NCI-H82 treated with DMSO at 0.1 percent for 48 hours (cell line): ENCODE data around the gene CLCN2.

Experiments
- DNase-seq: peaks from one replicate; lab custom pipeline; 2025; ENCODE audit not compliant: unreplicated experiment; lab: John Stamatoyannopoulos, UW

Gene CLCN2

DNA sequence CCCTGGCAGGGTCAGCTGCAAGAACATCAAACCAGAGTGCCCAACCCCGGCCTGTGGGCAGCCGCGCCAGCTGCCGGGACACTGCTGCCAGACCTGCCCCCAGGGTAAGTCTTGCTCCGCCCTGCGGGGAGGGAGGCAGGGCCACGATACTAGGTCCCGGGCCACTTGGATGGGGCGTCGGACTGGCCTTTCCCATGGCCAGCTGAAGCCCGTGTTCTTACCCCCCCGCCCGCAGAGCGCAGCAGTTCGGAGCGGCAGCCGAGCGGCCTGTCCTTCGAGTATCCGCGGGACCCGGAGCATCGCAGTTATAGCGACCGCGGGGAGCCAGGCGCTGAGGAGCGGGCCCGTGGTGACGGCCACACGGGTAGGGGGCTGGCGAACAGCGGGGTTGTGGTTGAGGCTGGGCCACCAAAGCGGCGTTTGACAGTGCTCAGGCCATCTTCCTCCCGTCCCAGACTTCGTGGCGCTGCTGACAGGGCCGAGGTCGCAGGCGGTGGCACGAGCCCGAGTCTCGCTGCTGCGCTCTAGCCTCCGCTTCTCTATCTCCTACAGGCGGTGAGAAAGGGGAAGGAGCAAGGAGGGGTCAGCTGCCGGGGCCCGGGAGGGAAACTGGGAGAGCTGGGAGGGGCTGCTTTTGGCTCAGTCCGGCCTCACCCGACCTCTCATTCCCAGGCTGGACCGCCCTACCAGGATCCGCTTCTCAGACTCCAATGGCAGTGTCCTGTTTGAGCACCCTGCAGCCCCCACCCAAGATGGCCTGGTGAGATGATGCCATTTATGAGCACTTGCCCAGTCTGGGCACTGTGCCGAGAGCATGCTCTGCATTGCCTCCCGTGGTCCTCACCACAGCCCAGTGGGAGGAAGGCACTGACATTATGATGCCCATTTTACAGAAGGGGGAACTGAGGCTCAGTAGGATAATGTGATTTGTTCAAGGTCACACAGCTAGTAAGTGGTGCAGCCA lies 20.1 kb upstream of the CLCN2 start:
- no peak for DNase-seq

DNA sequence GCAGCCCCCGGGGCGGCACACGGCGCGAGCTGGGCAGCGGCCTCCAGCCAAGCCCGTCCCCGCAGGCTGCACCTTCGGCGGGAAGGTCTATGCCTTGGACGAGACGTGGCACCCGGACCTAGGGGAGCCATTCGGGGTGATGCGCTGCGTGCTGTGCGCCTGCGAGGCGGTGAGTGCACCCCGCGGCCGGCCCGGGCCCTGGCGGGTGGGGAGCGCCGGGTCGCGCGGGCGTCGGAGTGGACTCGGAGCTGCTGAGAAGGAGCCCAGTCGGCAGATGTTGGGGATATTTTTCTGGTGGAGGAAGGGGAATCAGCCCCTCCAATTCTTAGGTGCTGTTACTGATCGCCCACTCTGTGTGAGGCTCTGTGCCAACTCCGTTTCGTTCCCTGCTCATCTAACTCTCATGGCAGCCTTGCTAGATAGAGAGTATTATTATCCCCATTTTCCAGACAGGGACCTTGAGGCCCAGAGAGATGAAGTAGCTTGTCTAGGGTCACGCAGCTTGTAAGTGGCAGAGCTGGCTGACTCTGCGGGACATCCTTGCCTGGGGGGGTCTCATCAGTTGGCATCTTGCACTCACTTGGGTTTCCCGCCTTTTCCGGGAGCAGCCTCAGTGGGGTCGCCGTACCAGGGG lies 19.3 kb upstream of the CLCN2 start:
- no peak for DNase-seq

GRCh38 chr3:184380185-184380626 lies 18.8 kb upstream of the CLCN2 start:
- DNase-seq: no peak

- DNase-seq: no peak
Observed at GRCh38 chr3:184379358-184380184, 18.2 kb upstream of the CLCN2 start, which contains the start of gene CHRD. CHRD (plus strand) TSS chr3:184380054; CDS start chr3:184380319, 265 bp downstream.

DNA sequence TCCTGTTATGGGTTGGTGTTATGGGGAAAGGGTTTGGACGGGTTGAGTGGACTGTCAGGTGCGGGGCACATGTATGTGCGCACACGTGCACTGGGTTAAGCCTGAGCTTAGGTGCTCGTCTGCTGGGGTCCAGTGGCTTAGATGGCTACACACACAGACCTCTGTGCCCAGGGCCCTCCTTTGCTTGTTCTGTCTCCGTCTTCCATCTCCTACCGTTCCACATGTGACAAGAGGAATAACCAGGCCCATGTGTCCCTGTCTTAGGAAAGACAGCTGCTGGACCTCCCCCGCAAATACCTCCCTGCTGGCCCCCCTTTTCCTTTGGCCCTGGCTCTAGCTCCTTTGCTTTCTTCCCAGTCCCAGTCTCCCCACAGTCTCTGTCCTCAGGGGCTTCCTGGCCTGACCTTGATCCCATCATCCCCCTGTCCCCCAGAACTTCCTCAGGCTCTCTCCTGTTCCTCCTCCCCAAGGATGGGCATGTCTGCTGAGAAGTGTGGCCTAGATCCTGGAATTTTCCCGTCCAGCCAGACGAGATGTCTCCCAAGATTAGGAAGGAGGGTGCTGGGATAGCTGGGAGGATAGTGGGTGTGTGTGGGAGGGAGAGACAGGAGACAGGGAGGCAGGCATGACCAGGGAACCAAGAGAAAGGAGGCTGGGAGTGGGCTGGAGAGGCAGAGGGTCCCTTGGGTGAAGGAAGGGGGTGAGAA lies 17.4 kb upstream of the CLCN2 start:
- no peak for DNase-seq

GRCh38 chr3:184377882-184378445 lies 16.6 kb upstream of the CLCN2 start, which contains the start of gene THPO:
THPO (minus strand) TSS chr3:184378207; CDS start chr3:184376259, 1,948 bp downstream.
- no peak for DNase-seq

DNA sequence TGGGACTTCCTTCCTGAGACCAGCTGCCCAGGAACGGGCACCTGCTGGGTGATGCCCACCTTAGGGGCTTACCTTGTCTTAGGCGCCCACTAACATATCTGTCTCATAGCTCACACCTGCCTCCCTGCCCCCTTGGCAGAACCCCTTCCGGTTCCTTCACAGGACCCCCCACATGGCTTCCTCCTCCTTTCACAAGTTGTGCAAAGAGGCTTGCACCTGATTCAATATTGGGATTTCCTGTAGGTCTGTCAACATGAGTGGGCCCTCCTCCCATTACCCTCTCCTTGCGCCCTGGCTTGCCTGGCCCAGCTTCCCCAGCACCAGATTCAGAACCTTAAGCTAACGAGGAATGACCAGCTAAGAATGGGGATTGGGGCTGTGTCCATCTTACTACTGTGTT lies 16.0 kb upstream of the CLCN2 start:
- no peak for DNase-seq

GRCh38 chr3:184375747-184376461 lies 14.5 kb upstream of the CLCN2 start:
- no peak for DNase-seq

DNA sequence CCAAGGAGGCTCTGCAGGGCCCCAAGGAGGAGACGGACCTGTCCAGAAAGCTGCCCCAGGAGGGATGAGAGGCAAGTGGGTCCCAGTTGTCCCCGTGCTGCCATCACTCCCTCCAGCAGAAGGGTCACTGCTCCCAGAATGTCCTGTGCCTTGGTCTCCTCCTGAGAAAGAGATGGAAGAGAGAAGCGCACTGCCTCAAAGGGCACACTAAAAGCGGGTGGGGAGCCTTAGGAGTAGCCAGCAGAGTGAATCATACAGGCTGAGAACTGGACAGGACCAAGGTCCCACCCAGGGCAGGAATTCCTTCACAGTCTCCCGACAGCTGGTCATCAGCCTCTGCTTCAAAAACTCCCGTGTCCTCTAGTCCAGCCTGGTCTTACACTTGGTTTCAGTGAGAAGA lies 12.0 kb upstream of the CLCN2 start:
- DNase-seq: no peak

- no peak for DNase-seq
Observed at GRCh38 chr3:184372911-184373310, 11.5 kb upstream of the CLCN2 start.

- no peak for DNase-seq
Observed at GRCh38 chr3:184372296-184372821, 11.0 kb upstream of the CLCN2 start.

DNA sequence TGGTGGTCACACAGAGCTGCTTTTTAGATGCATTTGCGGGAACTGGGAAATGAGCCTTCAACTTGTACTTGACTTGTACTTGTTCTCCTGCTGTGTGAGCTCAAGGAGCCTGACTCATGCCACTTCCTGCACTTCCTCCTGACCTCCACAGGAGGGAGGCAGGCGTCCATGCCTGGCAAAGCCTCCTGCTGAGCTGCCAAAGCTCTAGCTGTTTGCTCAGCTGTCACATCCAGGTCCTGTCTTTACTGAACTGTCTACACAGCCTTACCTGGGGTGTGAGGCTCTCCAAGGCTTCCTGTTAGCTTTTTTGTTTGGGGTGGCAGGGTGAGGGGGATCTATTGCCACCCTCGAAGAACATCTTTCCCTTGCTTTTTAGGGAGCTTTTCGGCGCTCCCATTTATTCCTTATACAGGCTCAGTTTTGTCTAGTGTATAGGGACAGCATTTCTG lies 10.2 kb upstream of the CLCN2 start:
- peak; percentile 66 for DNase-seq

DNA sequence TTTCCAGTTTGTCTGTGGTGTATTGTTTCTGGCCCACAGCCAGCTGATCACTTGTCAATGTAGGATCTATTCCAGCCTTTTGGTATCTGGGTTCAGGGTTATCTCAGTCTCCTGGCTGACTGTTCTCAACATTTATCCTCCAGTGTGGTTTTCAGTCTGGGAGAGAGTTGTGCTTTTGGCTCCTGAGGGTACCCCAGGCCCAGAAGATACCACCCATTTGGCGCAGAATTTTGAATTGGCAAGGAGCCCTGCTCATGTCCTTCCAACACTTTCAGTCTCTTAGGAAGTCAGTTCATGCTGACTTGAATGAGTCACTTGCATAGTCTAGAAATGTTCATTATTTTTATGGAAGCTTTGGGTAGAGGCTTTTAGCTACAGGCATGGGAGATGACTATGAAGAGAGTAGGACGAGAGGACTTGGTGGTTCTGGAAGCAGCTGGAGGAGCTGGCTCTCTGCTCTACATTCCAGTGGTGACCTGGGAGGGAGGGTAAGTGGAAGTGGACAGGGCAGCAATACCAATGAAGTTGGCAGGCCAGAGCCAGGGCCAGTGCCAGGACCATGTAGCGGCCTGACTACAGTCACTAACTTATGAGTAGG lies 7.3 kb upstream of the CLCN2 start:
- DNase-seq: no peak

DNA sequence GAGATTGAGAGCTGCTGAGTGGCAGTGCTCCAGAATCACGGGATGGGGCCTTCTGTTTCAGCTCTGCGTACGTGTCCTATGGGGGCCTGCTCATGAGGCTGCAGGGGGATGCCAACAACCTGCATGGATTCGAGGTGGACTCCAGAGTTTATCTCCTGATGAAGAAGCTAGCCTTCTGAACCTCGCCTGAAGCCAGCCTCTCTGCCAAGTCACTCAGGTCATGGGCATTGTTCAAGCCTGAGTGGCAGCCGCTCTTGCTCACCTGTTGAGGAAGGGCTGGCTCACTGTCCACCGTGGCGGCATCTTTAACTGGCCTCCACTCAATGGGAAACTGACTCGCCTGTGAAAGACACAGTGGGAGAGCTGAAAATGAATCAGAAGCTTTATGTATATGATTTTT lies 6.7 kb upstream of the CLCN2 start:
- no peak for DNase-seq

DNA sequence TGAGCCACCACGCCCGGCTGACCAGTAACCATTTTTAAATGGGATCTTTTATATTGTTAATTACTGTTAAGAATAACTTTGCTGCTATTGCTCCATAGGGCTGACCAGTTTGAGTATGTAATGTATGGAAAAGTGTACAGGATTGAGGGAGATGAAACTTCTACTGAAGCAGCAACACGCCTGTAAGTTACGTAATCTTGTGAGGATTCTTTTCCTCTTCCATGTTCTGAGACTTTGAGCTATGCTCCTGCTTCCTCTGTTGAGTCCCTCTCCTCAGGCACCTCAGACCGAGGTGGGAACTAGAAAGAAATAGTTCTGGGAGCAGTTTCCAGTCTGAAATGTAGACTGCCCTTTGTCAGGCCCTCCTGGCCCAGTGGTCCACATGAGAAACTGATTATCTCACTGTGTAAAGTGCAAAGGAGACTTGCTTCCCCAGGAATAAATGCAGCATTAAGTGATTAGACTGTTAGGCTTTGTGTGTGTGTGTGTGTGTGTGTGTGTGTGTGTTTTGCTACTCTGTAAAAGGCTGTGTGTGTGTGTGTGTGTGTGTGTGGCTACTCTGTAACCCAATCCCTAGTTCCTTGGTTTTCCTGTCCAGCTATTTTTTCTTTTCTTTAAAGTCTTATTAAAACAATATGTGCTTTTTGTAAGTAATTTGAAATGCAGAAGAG lies 5.3 kb upstream of the CLCN2 start:
- DNase-seq: no peak

DNA sequence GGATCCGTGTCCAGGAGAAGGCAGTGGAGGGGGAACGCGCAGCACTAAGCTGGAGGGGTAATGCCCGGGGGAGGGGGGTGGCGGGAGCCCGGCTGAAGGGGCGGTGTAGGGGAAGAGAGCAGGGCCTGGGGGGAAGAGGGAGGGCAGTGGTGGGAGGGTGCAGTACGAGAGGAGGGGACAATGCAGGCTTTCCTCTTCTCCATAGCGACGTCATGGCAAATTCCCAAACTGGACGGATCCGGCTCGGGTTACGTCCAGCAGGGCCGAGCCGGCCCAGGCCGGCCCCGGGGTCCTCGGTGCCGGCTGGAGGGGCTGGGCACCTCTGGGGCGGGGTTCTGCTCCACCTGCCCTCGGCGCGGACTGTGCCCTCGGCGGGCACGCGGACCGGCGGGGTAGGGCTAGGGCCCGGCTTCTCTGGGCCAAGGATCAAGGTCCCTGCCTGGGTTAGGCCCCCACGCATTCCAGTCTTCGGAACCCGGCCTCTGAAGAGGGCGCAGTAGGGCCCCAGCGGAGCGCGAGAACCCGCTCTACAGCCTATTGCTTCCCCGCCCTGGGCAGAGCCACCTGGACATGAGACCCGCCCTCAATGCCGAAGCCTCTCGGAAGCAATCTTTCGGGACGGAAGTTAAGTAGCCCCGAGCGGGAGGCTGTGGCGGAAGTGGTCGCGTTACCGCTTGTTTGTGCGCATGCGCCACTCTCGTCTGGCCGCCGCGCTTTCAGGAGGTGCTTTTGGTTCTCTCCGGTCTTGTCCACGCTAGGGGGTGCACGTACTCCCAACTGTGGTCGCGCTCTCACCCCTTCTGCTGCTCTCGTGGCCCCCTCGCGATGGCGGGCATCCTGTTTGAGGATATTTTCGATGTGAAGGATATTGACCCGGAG lies 1.5 kb upstream of the CLCN2 start:
- DNase-seq: peak; percentile 97

- no peak for DNase-seq
Observed at GRCh38 chr3:184361932-184362667, 695 bp upstream of the CLCN2 start.
